GM21423 (cell line): ENCODE measurements around the gene TOX4.

Experiments used
- ATAC-seq: cut with Tn5 transposase; IDR thresholded peaks from one replicate; pipeline ENCODE4 v1.9.1; 2021; ENCODE audit warnings: mild to moderate bottlenecking, moderate library complexity; ENCODE audit not compliant: unreplicated experiment

Gene TOX4

GRCh38 chr14:21501568-21501967 lies 24.6 kb downstream of the TOX4 start:
- no peak for ATAC-seq

GRCh38 chr14:21503376-21503775 lies 26.4 kb downstream of the TOX4 start:
- no peak for ATAC-seq

GRCh38 chr14:21505012-21505553 lies 28.1 kb downstream of the TOX4 start:
- ATAC-seq, result peak; percentile 88

- no peak for ATAC-seq
Observed at GRCh38 chr14:21506557-21506956, 29.6 kb downstream of the TOX4 start.

- ATAC-seq, result no peak
Observed at GRCh38 chr14:21509432-21510143, 32.6 kb downstream of the TOX4 start.

- peak; percentile 99 for ATAC-seq
Observed at GRCh38 chr14:21510735-21511657, 34.0 kb downstream of the TOX4 start, which contains the start of gene METTL3. METTL3 (minus strand) TSS chr14:21511340; CDS start chr14:21511223, 117 bp downstream.

GRCh38 chr14:21514341-21514740 lies 37.3 kb downstream of the TOX4 start:
- ATAC-seq, result no peak

- ATAC-seq, result no peak
Observed at GRCh38 chr14:21518725-21519124, 41.7 kb downstream of the TOX4 start.

- ATAC-seq, result no peak
Observed at GRCh38 chr14:21520767-21521166, 43.8 kb downstream of the TOX4 start.

GRCh38 chr14:21521501-21521900 lies 44.5 kb downstream of the TOX4 start:
- no peak for ATAC-seq

GRCh38 chr14:21523203-21523602 lies 46.2 kb downstream of the TOX4 start:
- ATAC-seq, result no peak

GRCh38 chr14:21524575-21525490 lies 47.8 kb downstream of the TOX4 start:
- ATAC-seq, result no peak

- no peak for ATAC-seq
Observed at GRCh38 chr14:21525571-21525961, 48.6 kb downstream of the TOX4 start.

GRCh38 chr14:21525962-21526671 lies 49.1 kb downstream of the TOX4 start, which contains the start of gene SALL2:
SALL2 (minus strand) TSS chr14:21526346; CDS start chr14:21526127, 219 bp downstream.
- ATAC-seq, result no peak

- ATAC-seq, result peak; percentile 50
Observed at GRCh38 chr14:21526672-21527317, 49.8 kb downstream of the TOX4 start.

- ATAC-seq, result no peak
Observed at GRCh38 chr14:21527318-21527679, 50.3 kb downstream of the TOX4 start.

- ATAC-seq, result no peak
Observed at GRCh38 chr14:21528381-21529348, 51.7 kb downstream of the TOX4 start.

GRCh38 chr14:21529515-21529914 lies 52.5 kb downstream of the TOX4 start:
- ATAC-seq, result no peak
